ENCODE results near the gene SLC39A11. TPM values are rescaled to one million over a fixed set of nuclear protein-coding genes. Genes with fewer than 3 reads are reported as not detected.

The SLC39A11 gene
- polyA plus RNA-seq, 1 of the 3 experiments (the other 2 are of a cell fraction): 23.5 TPM

GRCh38 chr17:72790190-72790589 lies 302.3 kb downstream of the SLC39A11 start (continued):
- TF ChIP-seq SIN3A (IDR thresholded peaks at IDR 0.05; ENCODE audit: borderline replicate concordance, low read depth, low read length): no peak
- no peak for TF ChIP-seq ELF1 (IDR thresholded peaks at IDR 0.05)
- TF ChIP-seq SMC3 (IDR thresholded peaks at IDR 0.05; ENCODE audit: low read depth, low read length): no peak

DNA sequence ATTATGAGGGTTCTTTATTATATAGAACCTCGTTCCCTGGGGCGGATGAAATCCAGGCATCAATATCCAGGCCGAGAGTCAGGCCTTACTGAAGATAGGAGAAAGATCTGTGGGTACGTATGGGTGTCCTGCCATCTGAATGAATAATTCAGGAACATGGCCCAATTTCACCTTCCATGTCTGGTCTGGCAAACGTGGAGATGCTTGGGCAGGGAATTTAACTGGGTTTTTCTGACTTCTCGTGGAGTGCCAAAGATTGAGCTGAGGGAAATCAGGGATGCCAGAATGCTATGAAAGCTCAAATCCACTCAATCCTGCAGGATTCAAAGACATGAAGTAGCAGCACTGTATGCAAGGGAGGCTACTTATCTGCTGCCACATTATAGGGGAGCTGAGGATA lies 302.8 kb downstream of the SLC39A11 start:
- H3K9me2 ChIP-seq: no peaks in the 10 kb centered on the region
- CTCF ChIA-PET: interaction anchor here (1.0 kb wide), 1 partner anchor 196 kb away, joined by 3 read pairs; no protein-coding TSS in a partner anchor
- H3K79me2 ChIP-seq (ENCODE audit: insufficient read depth): no peaks in the 10 kb centered on the region
- no peaks in the 10 kb centered on the region for H3K36me3 ChIP-seq (replicated peaks in 1 of 2; ENCODE audit: control insufficient read depth in 1 of 2, insufficient read depth in 2 of 2, low read length in 1 of 2)
- H3K4me1 ChIP-seq (ENCODE audit: control insufficient read depth in 1 of 2, insufficient read depth in 2 of 2, low read depth in 1 of 2, low read length in 1 of 2): peaks cover 0 to 16% of the 10 kb centered on the region in 2 experiments; a peak in 2 of 4 replicates
- WGBS (ENCODE audit: low lambda C conversion rate): 91% methylated on average over 6 of the region's 6 CpGs
- TF ChIP-seq FOSL2 (IDR thresholded peaks at IDR 0.05; ENCODE audit: borderline replicate concordance, low read depth): no peak
- TF ChIP-seq, protein P1, sequence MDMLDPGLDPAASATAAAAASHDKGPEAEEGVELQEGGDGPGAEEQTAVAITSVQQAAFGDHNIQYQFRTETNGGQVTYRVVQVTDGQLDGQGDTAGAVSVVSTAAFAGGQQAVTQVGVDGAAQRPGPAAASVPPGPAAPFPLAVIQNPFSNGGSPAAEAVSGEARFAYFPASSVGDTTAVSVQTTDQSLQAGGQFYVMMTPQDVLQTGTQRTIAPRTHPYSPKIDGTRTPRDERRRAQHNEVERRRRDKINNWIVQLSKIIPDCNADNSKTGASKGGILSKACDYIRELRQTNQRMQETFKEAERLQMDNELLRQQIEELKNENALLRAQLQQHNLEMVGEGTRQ (IDR thresholded peaks at IDR 0.05; ENCODE audit: borderline replicate concordance, low read depth, low read length): no peak
- no peak for TF ChIP-seq GATA2 (CRISPR knock-in tag; IDR thresholded peaks at IDR 0.05)
- no peak for TF ChIP-seq MAX (IDR thresholded peaks at IDR 0.05; ENCODE audit: low read depth)
- no peak for TF ChIP-seq TAF1 (IDR thresholded peaks at IDR 0.05; ENCODE audit: borderline replicate concordance, low read depth, low read length)
- TF ChIP-seq EZH2phosphoT487 (IDR thresholded peaks at IDR 0.05; ENCODE audit: borderline replicate concordance, low read depth): no peak
- TF ChIP-seq JUND (IDR thresholded peaks at IDR 0.05): no peak
- no peak for TF ChIP-seq EP300 (IDR thresholded peaks at IDR 0.05; ENCODE audit: borderline replicate concordance in 1 of 2, low read depth in 1 of 2, low read length in 1 of 2)
- TF ChIP-seq FOXJ3 (CRISPR knock-in tag; IDR thresholded peaks at IDR 0.05): no peak
- TF ChIP-seq NFIC (IDR thresholded peaks at IDR 0.05; ENCODE audit: borderline replicate concordance): no peak
- TF ChIP-seq ELF1 (IDR thresholded peaks at IDR 0.05): no peak
- no peak for TF ChIP-seq IRF3 (IDR thresholded peaks at IDR 0.05; ENCODE audit: low read depth, low read length)
- no peak for TF ChIP-seq CTCF (IDR thresholded peaks at IDR 0.05)
- no peak for TF ChIP-seq MXI1 (IDR thresholded peaks at IDR 0.05; ENCODE audit: low read depth, low read length)
- H3K4me2 ChIP-seq: no peak overlapping the region
- DNase-seq: no peak
- H3K4me3 ChIP-seq (ENCODE audit: low read depth in 2 of 2, low read length in 1 of 2): no peak overlapping the region
- no peaks in the 10 kb centered on the region for H3K9me3 ChIP-seq
- H3K9ac ChIP-seq: no peak overlapping the region
- H2AFZ ChIP-seq (ENCODE audit: low read depth): no peak overlapping the region
- no peaks in the 10 kb centered on the region for H3K27me3 ChIP-seq (ENCODE audit: insufficient read depth)
- POLR2A ChIA-PET: no interaction called here
- no peaks in the 10 kb centered on the region for H3F3A ChIP-seq (replicated peaks; ENCODE audit: insufficient read depth)
- H3K27ac ChIP-seq (ENCODE audit: low read depth in 2 of 2, low read length in 1 of 2): no peak overlapping the region
- no peaks in the 10 kb centered on the region for H4K20me1 ChIP-seq (ENCODE audit: insufficient read depth)
